Cardiac fibroblast (primary cell): ENCODE results near the gene HOXB7.

ENCODE experiments used
- DNase-seq, 2 donors: peaks; one replicate each; pipeline versions ENCODE4 v3.0.0 to v3.0.0-alpha.2; 2010; ENCODE audit warnings: low read depth in 2 of 2
- H3K4me3 ChIP-seq, 2 donors: replicated peaks in 1 of 2; 1 replicate in 1 of 2; 2 replicates in 1 of 2; pipeline ENCODE4 v1.5.1; 2011; ENCODE audit warnings: low read depth in 2 of 2, low read length in 2 of 2, mild to moderate bottlenecking in 2 of 2, moderate library complexity in 1 of 2
- CTCF ChIP-seq: IDR thresholded peaks from one replicate; pipeline ENCODE4 v1.5.1; 2011; ENCODE audit warnings: low read depth, mild to moderate bottlenecking, low read length, inconsistent platforms

The HOXB7 gene

GRCh38 chr17:48579760-48580554 lies 30.9 kb downstream of the HOXB7 start:
- TF ChIP-seq CTCF, result no peak
- H3K4me3 ChIP-seq, result no peak overlapping the region
- no peak for DNase-seq

- no peak overlapping the region for H3K4me3 ChIP-seq
- no peak for DNase-seq
- no peak for TF ChIP-seq CTCF
Measured at GRCh38 chr17:48579471-48579759, 31.4 kb downstream of the HOXB7 start.

DNA sequence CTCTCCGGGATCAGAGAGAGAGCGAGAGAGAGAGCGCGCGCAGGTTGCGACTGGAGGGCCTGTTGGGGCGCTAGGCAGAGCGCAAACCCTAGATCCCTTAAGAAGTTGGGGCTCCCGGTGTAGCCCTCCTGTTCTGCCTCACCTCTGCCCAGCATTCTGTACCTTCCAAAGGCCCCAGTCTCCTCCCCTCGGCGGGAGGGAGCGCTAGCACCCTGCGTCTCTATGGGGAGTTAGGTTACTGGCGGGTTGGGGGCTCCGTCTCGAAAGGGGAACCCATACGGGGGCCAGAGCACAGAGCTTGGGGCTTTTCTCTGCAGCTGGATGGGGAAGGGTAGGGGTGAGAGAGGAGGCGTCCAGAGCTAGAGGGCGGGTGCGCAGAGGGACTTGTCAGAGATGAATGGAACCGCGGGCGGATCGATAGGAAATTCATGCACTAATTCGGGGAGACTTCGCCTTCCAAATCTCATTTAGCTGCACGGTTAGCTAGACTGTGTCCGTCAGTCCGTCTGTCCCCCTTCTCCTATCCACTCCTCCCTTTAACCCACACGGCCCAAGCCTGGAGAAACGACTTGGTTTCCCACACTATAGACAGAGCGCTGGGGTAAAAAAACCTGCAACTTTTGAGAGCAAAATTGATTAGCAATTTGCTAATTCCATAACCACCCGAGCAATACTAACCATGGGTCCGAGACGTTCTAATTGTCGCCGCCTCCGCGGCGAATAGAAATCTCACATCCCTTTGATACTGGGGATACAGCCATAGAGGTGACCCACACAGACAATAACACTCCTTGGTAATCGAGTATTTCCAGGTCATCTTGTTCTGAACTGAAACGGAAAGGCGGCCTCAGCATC lies 32.0 kb downstream of the HOXB7 start:
- TF ChIP-seq CTCF, result no peak
- no peak for DNase-seq
- H3K4me3 ChIP-seq, result peak overlapping the region; percentile 28 to 57

GRCh38 chr17:48577946-48578615 lies 32.7 kb downstream of the HOXB7 start, which contains the start of gene HOXB4:
Gene HOXB4, minus strand, starts transcription at chr17:48578350. Its CDS starts 31 bp downstream, at chr17:48578319.
- peak within 1 kb of the TSS; percentile 28 to 57 for H3K4me3 ChIP-seq
- TF ChIP-seq CTCF, result no peak
- DNase-seq, result peak; percentile 46 to 60

GRCh38 chr17:48577330-48577945 lies 33.4 kb downstream of the HOXB7 start:
- no peak for TF ChIP-seq CTCF
- DNase-seq, result no peak
- peak overlapping the region; percentile 25 to 57 for H3K4me3 ChIP-seq
